OCI-LY3 (cell line): ENCODE results near the gene CLEC16A.

Source experiments
- CTCF ChIP-seq: fragments of 200-600, 300-600 bp; sonication (generic); IDR thresholded peaks from 2 replicates; pipeline ENCODE4 v1.5.1; 2014; ENCODE audit warnings: antibody characterized with exemption, low read length, low read depth
- EZH2phosphoT487 ChIP-seq: fragments of 200-600 bp; shearing (Covaris generic); IDR thresholded peaks from 2 replicates; pipeline ENCODE4 v1.6.1; 2018; ENCODE audit warnings: antibody characterized with exemption, mixed run types, low read depth

DNA sequence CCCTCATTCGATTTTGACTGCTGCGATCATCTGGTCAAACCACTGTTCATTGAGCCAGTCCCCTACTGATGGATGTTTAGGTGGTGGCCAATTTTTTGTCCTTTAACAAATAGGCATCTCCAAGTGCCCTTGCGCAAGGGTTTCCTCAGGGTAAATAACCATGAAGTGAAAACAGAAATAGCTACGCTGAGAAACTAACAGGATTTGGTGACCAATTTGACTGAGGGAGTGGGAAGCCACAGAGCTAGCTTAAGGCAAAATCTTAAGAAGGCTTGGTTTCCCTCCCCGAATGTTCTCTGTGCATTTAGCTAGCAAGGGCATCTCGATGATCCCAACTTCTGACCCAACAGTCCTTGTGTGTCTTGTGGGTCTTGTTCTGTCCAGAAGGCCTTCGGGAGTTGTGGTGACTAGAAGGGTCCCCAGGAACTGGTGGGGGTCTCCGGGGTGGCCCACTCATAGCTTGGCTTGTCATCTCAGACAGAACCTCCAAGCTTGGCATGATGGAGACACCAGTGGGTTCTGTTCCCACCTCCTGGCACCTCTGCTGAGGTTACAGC, 194.5 kb downstream of the CLEC16A start:
- TF ChIP-seq CTCF (no peak), EZH2phosphoT487 (no peak)
